AG10803 (cell line): Measurements from ENCODE around the gene INPP5D.

Experiments
- DNase-seq: peaks from one replicate; pipeline ENCODE4 v3.0.0; 2010; ENCODE audit warnings: low read depth
- H3K4me3 ChIP-seq: 2 replicates; pipeline ENCODE4 v1.5.1; 2011; ENCODE audit warnings: mild to moderate bottlenecking, low read length, control low read depth
- CTCF ChIP-seq: conservative IDR thresholded peaks from 2 replicates; pipeline ENCODE4 v1.5.1; 2011; ENCODE audit warnings: mild to moderate bottlenecking, low read length, control low read depth, inconsistent platforms

INPP5D gene

GRCh38 chr2:233055362-233055761 lies 4.8 kb upstream of the INPP5D start:
- TF ChIP-seq CTCF, result no peak
- no peak overlapping the region for H3K4me3 ChIP-seq
- DNase-seq, result no peak

- TF ChIP-seq CTCF, result no peak
- H3K4me3 ChIP-seq, result no peak overlapping the region
- DNase-seq, result no peak
Observed at GRCh38 chr2:233056961-233057605, 3.1 kb upstream of the INPP5D start.

GRCh38 chr2:233058717-233059546 lies 1.2 kb upstream of the INPP5D start:
- DNase-seq, result no peak
- no peak overlapping the region for H3K4me3 ChIP-seq
- no peak for TF ChIP-seq CTCF

GRCh38 chr2:233059547-233059796 lies 670 bp upstream of the INPP5D start:
- DNase-seq, result no peak
- H3K4me3 ChIP-seq, result no peak overlapping the region
- no peak for TF ChIP-seq CTCF

- no peak overlapping the region for H3K4me3 ChIP-seq
- DNase-seq, result no peak
Observed at GRCh38 chr2:233060501-233060979, 398 bp downstream of the INPP5D start.

GRCh38 chr2:233060980-233061590 lies 943 bp downstream of the INPP5D start:
- no peak for TF ChIP-seq CTCF
- H3K4me3 ChIP-seq, result no peak overlapping the region
- DNase-seq, result no peak

More at GRCh38 chr2:233060501-233060979, 398 bp downstream of the INPP5D start:
- TF ChIP-seq CTCF, result no peak
